Measurements from ENCODE around the gene TANC2.
"Not testable (repeated sequence)": the region's sequence is repeated elsewhere in the genome, so short reads cannot be mapped to it uniquely, and the experiment has no call there.

Gene TANC2

GRCh38 chr17:62971853-62972252 is 5.8 kb downstream of the TANC2 start:
- TF ChIP-seq, protein P1, sequence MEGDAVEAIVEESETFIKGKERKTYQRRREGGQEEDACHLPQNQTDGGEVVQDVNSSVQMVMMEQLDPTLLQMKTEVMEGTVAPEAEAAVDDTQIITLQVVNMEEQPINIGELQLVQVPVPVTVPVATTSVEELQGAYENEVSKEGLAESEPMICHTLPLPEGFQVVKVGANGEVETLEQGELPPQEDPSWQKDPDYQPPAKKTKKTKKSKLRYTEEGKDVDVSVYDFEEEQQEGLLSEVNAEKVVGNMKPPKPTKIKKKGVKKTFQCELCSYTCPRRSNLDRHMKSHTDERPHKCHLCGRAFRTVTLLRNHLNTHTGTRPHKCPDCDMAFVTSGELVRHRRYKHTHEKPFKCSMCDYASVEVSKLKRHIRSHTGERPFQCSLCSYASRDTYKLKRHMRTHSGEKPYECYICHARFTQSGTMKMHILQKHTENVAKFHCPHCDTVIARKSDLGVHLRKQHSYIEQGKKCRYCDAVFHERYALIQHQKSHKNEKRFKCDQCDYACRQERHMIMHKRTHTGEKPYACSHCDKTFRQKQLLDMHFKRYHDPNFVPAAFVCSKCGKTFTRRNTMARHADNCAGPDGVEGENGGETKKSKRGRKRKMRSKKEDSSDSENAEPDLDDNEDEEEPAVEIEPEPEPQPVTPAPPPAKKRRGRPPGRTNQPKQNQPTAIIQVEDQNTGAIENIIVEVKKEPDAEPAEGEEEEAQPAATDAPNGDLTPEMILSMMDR (IDR thresholded peaks at IDR 0.05; ENCODE audit: low read depth, low read length) = no peak
- Histone ChIP-seq H3K4me3 (ENCODE audit: low read depth, low read length) (no peak overlapping the region), H3K27ac (no peak overlapping the region), H3K27me3 (ENCODE audit: insufficient read depth, low read depth, severe bottlenecking) (no peaks in the 10 kb centered on the region), H3K9me3 (ENCODE audit: severe bottlenecking) (no peaks in the 10 kb centered on the region), H3K36me3 (no peaks in the 10 kb centered on the region)
- no peak for DNase-seq

- H3K27me3 ChIP-seq (ENCODE audit: insufficient read depth, low read depth, severe bottlenecking) = no peaks in the 10 kb centered on the region
- no peaks in the 10 kb centered on the region for H3K9me3 ChIP-seq (ENCODE audit: severe bottlenecking)
- TF ChIP-seq, protein P1 (IDR thresholded peaks at IDR 0.05; ENCODE audit: low read depth, low read length) = no peak
- no peaks in the 10 kb centered on the region for H3K36me3 ChIP-seq
- no peak overlapping the region for H3K27ac ChIP-seq
- DNase-seq = no peak
- H3K4me3 ChIP-seq (ENCODE audit: low read depth, low read length) = no peak overlapping the region
These were observed 8.8 kb downstream of the TANC2 start for GRCh38 chr17:62974788-62975187.

- TF ChIP-seq, protein P1 (IDR thresholded peaks at IDR 0.05; ENCODE audit: low read depth, low read length) = no peak
- DNase-seq = no peak
- no peaks in the 10 kb centered on the region for H3K36me3 ChIP-seq
- H3K9me3 ChIP-seq (ENCODE audit: severe bottlenecking) = no peaks in the 10 kb centered on the region
- no peak overlapping the region for H3K27ac ChIP-seq
- no peak overlapping the region for H3K4me3 ChIP-seq (ENCODE audit: low read depth, low read length)
- no peaks in the 10 kb centered on the region for H3K27me3 ChIP-seq (ENCODE audit: insufficient read depth, low read depth, severe bottlenecking)
These were observed 9.2 kb downstream of the TANC2 start for GRCh38 chr17:62975206-62975605.

DNA sequence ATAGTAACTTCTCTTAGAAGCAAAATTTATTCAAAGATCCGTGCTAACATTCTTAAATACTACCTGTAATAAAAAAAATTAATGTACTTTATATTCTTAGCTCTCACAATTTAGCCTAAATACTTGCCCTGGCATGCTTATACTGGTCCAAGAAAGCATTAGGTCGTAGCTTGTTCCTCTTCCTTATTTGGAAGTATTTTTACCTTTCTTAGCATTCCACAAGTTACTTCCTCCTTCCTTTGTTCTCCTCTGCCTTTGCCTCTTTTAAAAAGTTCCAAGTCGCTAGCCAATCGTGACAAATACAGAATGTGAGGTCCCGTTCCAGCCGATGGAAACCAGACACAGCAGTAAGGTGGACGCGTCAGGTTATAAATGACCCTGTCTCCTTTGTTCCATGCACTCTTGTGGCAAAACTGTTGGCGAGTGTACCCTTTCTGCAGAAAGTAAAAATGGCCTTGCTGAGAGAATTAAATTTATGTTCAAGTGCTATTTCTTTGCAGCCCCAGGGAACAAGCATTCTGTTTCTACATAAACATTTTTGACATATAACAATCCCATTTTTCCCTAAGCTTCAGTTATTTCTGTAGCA is 10.7 kb downstream of the TANC2 start:
- DNase-seq; H3K4me3 ChIP-seq (ENCODE audit: low read depth, low read length); H3K27me3 ChIP-seq (ENCODE audit: insufficient read depth, low read depth, severe bottlenecking); H3K27ac ChIP-seq; H3K36me3 ChIP-seq; H3K9me3 ChIP-seq (ENCODE audit: severe bottlenecking): not testable (repeated sequence)

DNA sequence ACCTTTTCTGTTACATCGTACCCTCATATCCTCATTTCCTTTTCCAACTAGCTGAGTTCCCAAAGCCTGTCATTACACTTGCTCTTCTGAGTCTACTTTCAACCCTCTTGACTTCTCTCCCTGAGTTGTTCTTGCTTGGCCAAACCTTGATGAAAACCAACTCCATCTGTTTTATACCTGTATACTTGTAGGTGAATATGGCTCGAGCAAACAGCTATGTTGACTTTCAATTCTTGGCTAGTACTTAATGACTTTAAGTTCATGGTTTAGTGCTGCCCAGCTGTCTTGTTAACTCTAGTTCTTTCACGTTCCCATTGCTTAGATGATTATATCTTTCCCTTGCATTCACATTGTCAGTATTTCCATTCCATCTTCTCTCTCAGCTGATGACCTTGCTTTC is 14.8 kb downstream of the TANC2 start:
- DNase-seq = no peak
- Histone ChIP-seq H3K27ac (no peak overlapping the region), H3K36me3 (no peaks in the 10 kb centered on the region; the same call in 1 of the 2 replicates), H3K4me3 (ENCODE audit: low read depth, low read length) (no peak overlapping the region), H3K9me3 (ENCODE audit: severe bottlenecking) (peaks cover 14% of the 10 kb centered on the region), H3K27me3 (ENCODE audit: insufficient read depth, low read depth, severe bottlenecking) (no peaks in the 10 kb centered on the region)
- TF ChIP-seq, protein P1 (IDR thresholded peaks at IDR 0.05; ENCODE audit: low read depth, low read length) = no peak

DNA sequence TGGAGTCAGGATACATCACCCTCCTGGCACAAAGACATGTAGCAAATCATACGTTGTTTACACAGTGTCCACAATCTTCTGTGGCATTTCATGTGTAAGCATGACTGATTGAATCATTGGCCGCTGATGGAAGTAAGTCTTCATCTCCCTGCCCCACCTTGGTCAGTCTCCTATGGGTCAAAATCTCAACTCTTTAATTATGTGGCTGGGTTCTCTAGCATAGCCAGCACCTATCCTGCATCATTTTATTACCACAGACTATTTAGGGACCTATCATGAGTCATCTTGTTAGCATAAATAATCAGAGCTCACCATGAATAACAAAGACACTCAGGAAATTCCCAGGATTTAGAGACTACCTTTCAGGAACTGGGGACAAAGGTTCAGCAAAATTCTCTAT is 15.9 kb downstream of the TANC2 start:
- TF ChIP-seq, protein P1 (IDR thresholded peaks at IDR 0.05; ENCODE audit: low read depth, low read length) = no peak
- no peaks in the 10 kb centered on the region for H3K27me3 ChIP-seq (ENCODE audit: insufficient read depth, low read depth, severe bottlenecking)
- DNase-seq = no peak
- no peaks in the 10 kb centered on the region; the same call in 1 of the 2 replicates for H3K36me3 ChIP-seq
- no peak overlapping the region for H3K4me3 ChIP-seq (ENCODE audit: low read depth, low read length)
- no peak overlapping the region for H3K27ac ChIP-seq
- peaks cover 14% of the 10 kb centered on the region for H3K9me3 ChIP-seq (ENCODE audit: severe bottlenecking)
